GM18907 (cell line): ENCODE data around the gene SARDH.

Experiments used
- ATAC-seq: cut with Tn5 transposase; IDR thresholded peaks from one replicate; pipeline ENCODE4 v1.9.1; 2021; ENCODE audit warnings: mild to moderate bottlenecking, moderate library complexity; ENCODE audit not compliant: unreplicated experiment

The SARDH gene

GRCh38 chr9:133703591-133704399 is 34.4 kb downstream of the SARDH start:
- no peak for ATAC-seq

DNA sequence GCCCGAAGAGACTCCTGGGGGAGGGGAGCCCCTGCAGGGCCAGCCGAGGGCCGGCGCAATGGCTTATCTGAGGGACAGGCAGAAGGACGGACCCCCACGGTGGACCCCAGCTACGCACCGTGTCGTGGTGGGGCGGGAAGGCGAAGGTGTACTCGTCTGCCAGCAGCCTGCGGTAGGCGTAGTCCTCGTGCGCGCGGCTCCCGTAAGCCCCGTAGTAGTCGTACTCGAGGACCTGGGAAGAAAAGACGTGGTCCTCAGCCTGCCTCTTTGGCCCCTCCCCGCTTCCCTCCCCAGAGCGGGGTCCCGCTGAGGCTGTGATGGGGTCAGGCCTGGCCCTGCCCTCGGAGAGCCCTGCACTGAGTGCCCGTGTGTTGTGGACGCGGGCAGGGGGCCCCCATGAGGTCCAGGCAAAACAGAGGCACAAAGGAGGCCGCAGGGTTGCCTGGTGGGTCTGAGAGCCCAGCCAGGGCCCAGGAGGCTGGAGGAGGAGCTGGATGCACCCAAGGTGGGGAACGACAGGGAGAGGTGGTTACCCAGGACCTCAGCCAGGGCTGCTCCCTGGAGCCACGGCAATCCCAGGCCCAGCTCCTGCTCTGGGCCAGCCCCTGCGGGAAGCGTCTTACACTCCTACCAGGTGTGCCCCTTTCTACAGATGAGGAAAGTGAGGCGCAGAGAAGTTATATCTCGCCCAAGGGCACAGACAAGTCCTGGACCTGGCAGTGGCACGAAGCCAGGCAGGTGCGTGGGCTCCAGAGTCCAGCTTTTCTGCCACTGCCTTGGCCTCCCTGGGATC is 35.2 kb downstream of the SARDH start:
- no peak for ATAC-seq

DNA sequence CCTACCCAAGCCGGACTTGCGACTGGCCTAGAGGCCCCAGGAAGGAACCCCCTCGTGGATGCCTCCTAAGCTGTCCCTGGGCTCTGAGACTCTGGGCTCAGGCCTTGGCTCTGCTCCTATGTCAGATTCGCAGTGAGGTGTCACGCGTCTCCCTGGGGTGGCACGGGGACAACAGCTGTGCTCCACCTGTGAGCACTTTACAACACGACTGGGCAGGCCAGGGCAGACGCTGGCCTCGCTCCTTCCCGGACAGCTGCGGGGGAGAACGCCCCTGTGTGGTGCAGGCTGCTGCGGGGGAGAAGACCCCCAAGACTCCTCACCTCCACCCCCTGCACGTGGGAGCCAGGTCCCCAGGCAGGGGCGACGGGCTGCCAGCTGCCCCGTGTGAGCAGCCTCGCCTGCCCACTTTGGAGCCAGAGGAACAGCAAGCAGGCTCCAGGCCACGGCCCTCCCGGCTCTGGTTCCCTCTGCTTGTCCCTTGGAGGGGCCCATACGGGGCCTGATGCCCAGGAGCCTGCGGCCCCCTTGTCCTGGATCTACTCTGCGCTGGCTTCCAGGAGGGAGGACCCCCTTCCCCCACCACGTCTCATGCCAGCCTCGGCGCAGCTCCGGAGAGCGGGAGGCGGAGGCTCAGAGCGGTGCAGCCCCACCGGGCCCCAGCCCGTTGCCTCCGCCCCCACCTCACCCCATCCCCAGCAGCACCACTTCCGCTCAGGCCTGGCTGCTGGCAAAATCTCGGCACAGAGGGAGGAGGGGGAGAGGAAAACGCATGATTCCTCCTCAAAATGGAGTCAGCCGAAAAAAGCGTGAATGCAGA is 36.0 kb downstream of the SARDH start:
- no peak for ATAC-seq

- no peak for ATAC-seq
These were observed 36.7 kb downstream of the SARDH start for GRCh38 chr9:133701321-133701980.

DNA sequence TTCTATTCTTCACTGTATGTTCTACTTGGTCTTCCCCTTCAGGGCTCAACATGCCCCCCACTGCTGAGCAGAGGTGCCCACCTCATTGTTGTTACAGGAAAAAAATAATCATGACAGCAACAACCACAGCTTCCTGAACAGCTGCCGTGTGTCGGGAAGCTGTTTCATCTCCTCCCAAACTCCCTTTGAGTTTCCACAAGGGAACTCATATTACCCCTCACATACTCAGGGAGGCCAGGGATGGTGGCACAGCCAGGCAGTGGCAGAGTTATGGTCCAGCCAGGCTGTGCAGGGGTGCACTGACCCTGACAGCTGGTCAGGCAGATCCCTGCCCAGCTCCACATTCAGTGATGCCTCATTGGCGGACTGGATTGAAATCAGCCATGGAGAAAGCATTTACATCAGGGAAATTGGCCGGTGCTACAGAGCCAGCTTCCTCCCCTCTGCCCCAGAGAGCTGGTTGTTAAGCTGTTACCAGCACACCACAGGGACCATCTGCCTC is 37.3 kb downstream of the SARDH start:
- no peak for ATAC-seq

GRCh38 chr9:133699546-133699945 is 38.6 kb downstream of the SARDH start:
- ATAC-seq = no peak

DNA sequence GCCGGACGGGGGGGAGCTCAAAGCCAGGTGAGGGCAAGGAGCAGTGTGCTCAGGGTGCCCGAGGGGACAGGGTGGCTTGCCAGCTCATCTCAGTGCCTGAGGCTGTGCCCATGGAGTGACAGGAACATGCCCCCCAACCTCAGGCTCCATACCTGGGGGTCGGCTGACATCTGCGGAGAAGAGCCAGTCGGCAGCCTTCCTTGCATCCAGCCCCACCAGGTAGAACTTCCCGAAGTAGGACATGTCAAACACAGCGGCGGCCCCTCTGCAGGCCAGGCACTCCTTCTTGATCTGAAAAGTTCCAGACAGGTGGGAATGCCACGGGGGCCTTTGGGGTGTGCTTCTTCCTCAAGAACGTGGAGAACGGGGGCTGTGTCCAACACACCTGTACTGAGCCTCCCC is 42.1 kb downstream of the SARDH start:
- no peak for ATAC-seq

- no peak for ATAC-seq
These were observed 43.5 kb downstream of the SARDH start for GRCh38 chr9:133694686-133695085.

GRCh38 chr9:133693703-133694529 is 44.2 kb downstream of the SARDH start:
- ATAC-seq = no peak

GRCh38 chr9:133693116-133693515 is 45.0 kb downstream of the SARDH start:
- ATAC-seq = no peak

DNA sequence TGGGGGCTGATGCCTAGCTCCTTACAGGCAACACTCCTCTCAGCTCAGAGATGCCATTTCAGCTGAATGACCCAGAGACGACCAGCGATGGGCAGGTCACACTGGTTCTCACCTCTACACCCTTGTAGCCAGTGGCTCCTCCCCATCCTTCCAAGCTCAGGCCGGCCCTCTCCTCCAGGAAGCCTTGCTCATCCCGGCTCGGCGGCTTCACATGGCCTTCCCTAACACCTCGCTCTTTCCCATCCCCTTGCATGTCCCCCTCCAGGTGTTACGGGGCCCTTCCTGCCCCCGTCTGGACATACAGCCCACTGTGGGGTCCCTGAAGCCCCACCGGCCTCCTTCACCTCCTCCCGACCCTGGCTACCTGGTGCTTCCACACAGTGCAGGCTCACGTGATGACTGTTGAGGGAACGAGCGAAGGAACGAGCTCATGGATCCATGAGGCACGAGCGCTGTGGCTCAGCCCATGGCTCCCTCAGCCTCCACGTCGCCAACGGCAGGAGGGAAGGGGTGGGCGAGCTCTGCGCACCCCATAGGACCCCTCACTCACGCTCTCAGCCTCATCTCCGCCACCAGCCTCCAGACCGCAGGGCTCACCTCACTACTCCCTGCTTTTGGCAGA is 45.7 kb downstream of the SARDH start:
- no peak for ATAC-seq

- ATAC-seq = no peak
These were observed 46.4 kb downstream of the SARDH start for GRCh38 chr9:133691626-133692363.

- no peak for ATAC-seq
These were observed 47.0 kb downstream of the SARDH start for GRCh38 chr9:133691191-133691590.

GRCh38 chr9:133690081-133690561 is 48.0 kb downstream of the SARDH start:
- ATAC-seq = no peak

DNA sequence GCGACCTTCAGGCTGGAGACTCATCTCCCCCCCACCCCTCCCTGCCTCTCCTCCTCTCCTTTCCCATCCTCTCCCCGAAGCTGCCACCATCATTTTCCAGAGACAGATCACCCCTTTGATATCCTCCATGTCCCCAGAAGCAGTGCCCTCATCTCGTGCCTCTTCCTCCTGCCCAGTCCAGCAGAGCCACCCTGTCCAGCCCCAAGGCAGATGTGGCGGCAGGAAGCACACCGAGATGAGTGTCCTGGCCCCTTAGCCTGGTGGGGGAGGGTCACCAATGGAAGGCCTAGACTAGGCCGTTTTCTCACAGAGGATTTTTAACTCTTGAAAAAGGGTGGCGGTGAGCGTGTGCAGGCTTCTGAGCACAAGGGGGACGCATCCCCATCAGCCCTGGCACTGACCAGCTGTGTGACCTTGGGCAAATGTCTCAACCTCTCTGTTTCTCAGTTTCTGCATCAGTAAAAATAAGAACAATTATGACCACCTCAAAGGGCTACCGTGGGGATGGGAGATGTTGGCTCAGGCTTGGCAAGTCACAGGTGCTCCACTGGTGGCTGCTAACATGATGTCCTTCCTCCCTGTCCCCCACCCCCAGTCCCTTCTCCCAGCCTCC is 48.9 kb downstream of the SARDH start:
- no peak for ATAC-seq

DNA sequence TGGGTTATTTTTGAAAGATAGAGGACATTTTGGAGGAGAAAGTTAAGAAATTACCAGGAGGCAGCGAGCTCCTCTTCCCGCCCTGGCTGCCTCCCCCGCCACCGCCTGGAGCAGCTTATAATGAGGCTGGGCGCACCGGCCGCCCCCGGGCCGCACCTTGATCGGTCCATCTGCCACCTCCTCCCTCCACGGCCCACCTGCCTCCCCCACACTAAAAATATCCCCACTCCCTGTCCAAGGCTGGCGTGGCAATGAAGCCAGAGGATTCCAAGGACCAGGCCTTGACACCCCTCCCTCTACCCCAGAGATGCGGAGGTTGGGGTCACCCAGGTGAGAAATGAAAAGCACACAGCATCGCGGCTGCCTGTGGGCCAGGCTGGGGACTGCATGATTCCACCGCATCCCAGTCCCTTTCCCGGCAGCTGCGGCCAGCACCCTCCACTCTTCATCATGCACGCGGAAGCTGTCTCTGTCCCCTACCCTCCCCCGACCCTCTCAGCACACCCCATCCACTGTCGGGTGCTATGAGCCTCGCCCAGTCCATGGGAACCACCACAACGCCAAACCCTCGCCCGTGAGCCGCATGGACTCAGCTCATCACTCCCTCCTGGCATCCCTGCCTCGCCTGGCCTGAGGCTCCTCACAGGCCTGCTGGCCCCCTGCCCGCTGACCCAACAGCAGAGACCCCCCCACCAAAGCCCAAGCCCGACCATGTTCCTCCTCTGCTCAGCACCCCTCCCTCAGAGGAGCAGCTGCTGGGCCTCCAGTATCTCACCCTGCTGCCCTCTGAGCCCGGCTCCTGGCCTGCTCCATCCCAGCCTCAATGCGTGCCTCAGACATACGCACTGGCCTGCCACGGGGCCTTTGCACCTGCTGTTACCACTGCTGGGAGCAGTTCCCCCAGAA is 50.0 kb downstream of the SARDH start:
- no peak for ATAC-seq
